Mesenchymal stem cell (in vitro differentiated cells and primary cell): ENCODE results near the gene CACNB1.

ENCODE experiments used
- DNase-seq: peaks from one replicate; pipeline ENCODE4 v3.0.0-alpha.2; 2013
- H2AFZ ChIP-seq: one replicate; pipeline ENCODE4 v1.6.1; 2013; ENCODE audit warnings: low read depth, mild to moderate bottlenecking, control low read depth, inconsistent platforms, low read length, moderate library complexity
- H2AK5ac ChIP-seq: 2 replicates; pipeline ENCODE4 v1.6.1; 2013; ENCODE audit warnings: low read length, moderate library complexity, mild to moderate bottlenecking, inconsistent platforms; ENCODE audit not compliant: severe bottlenecking
- H2BK120ac ChIP-seq: one replicate; pipeline ENCODE4 v1.6.1; 2013; ENCODE audit warnings: low read depth, mild to moderate bottlenecking, inconsistent platforms, low read length, moderate library complexity
- H2BK12ac ChIP-seq, 2 experiments: one replicate each; pipeline ENCODE4 v1.6.1; 2013; ENCODE audit warnings: inconsistent platforms in 2 of 2, low read length in 2 of 2, mild to moderate bottlenecking in 2 of 2, moderate library complexity in 2 of 2, control low read depth in 1 of 2
- H2BK15ac ChIP-seq: one replicate; pipeline ENCODE4 v1.6.1; 2013; ENCODE audit warnings: mild to moderate bottlenecking, low read depth, inconsistent platforms; ENCODE audit not compliant: poor library complexity, severe bottlenecking
- H2BK5ac ChIP-seq: 2 replicates; pipeline ENCODE4 v1.6.1; 2013; ENCODE audit warnings: low read depth, mild to moderate bottlenecking, low read length, control low read depth, inconsistent platforms; ENCODE audit not compliant: poor library complexity, severe bottlenecking
- H3K14ac ChIP-seq, 2 experiments: one replicate each; pipeline ENCODE4 v1.6.1; 2013; ENCODE audit warnings: inconsistent platforms in 2 of 2, low read length in 2 of 2, control low read depth in 1 of 2, mild to moderate bottlenecking in 1 of 2, moderate library complexity in 1 of 2
- H3K18ac ChIP-seq, 2 experiments: one replicate each; pipeline ENCODE4 v1.6.1; 2013; ENCODE audit warnings: inconsistent platforms in 2 of 2, low read length in 2 of 2, control low read depth in 1 of 2, low read depth in 1 of 2, mild to moderate bottlenecking in 1 of 2
- H3K23ac ChIP-seq, 2 experiments: one replicate each; pipeline ENCODE4 v1.6.1; 2013; ENCODE audit warnings: inconsistent platforms in 2 of 2, low read length in 2 of 2, mild to moderate bottlenecking in 2 of 2, moderate library complexity in 2 of 2, control low read depth in 1 of 2
- H3K27ac ChIP-seq: 2 replicates; pipeline ENCODE4 v1.5.1; 2013; ENCODE audit warnings: mild to moderate bottlenecking, moderate library complexity, low read length, control low read depth, inconsistent platforms; ENCODE audit not compliant: poor library complexity, severe bottlenecking
- H3K27me3 ChIP-seq, 2 experiments: 2 replicates each; pipeline versions ENCODE4 v1.6.1 to v1.7.0; 2013; ENCODE audit warnings: low read length in 2 of 2, mild to moderate bottlenecking in 2 of 2, moderate library complexity in 2 of 2, control low read depth in 1 of 2, inconsistent platforms in 1 of 2; ENCODE audit not compliant: control insufficient read depth in 1 of 2, insufficient read depth in 1 of 2
- H3K36me3 ChIP-seq, 2 experiments: 2 replicates each; pipeline versions ENCODE4 v1.6.1 to v1.7.0; 2013; ENCODE audit warnings: low read length in 2 of 2, control low read depth in 1 of 2, inconsistent platforms in 1 of 2, low read depth in 1 of 2, mild to moderate bottlenecking in 1 of 2; ENCODE audit not compliant: insufficient read depth in 2 of 2, control insufficient read depth in 1 of 2
- H3K4ac ChIP-seq, 2 experiments: one replicate each; pipeline ENCODE4 v1.6.1; 2013; ENCODE audit warnings: inconsistent platforms in 2 of 2, low read length in 2 of 2, mild to moderate bottlenecking in 2 of 2, moderate library complexity in 2 of 2, control low read depth in 1 of 2, low read depth in 1 of 2
- H3K4me1 ChIP-seq: 2 replicates; pipeline ENCODE4 v1.6.1; 2013; ENCODE audit warnings: low read depth, low read length, control low read depth; ENCODE audit not compliant: control insufficient read depth, insufficient read depth
- H3K4me2 ChIP-seq: 2 replicates; pipeline ENCODE4 v1.6.1; 2013; ENCODE audit warnings: low read length, mild to moderate bottlenecking, inconsistent platforms; ENCODE audit not compliant: poor library complexity, severe bottlenecking
- H3K4me3 ChIP-seq, 2 experiments: 2 replicates each; pipeline versions ENCODE4 v1.5.1 to v1.7.0; 2013; ENCODE audit warnings: low read length in 2 of 2, mild to moderate bottlenecking in 2 of 2, control low read depth in 1 of 2, low read depth in 1 of 2; ENCODE audit not compliant: insufficient read depth in 1 of 2
- H3K79me1 ChIP-seq: replicated peaks from 2 replicates; pipeline ENCODE4 v1.6.1; 2013; ENCODE audit warnings: mild to moderate bottlenecking, control low read depth, low read length, inconsistent platforms; ENCODE audit not compliant: poor library complexity, severe bottlenecking
- H3K9ac ChIP-seq: 2 replicates; pipeline ENCODE4 v1.7.0; 2013; ENCODE audit warnings: mild to moderate bottlenecking, low read length, moderate library complexity
- H3K9me3 ChIP-seq: 2 replicates; pipeline ENCODE4 v1.7.0; 2013; ENCODE audit warnings: mild to moderate bottlenecking, low read length; ENCODE audit not compliant: control insufficient read depth
- H4K8ac ChIP-seq: one replicate; pipeline ENCODE4 v1.6.1; 2013; ENCODE audit warnings: inconsistent platforms, mild to moderate bottlenecking, low read length, moderate library complexity
- H4K91ac ChIP-seq: one replicate; pipeline ENCODE4 v1.6.1; 2013; ENCODE audit warnings: mild to moderate bottlenecking, low read length, inconsistent platforms
- WGBS: methylation state at CpG from one replicate; pipeline ENCODE4 v1.1.7; 2013; ENCODE audit warnings: mixed read lengths; 5-methylcytosine and 5-hydroxymethylcytosine counted together

The CACNB1 gene

DNA sequence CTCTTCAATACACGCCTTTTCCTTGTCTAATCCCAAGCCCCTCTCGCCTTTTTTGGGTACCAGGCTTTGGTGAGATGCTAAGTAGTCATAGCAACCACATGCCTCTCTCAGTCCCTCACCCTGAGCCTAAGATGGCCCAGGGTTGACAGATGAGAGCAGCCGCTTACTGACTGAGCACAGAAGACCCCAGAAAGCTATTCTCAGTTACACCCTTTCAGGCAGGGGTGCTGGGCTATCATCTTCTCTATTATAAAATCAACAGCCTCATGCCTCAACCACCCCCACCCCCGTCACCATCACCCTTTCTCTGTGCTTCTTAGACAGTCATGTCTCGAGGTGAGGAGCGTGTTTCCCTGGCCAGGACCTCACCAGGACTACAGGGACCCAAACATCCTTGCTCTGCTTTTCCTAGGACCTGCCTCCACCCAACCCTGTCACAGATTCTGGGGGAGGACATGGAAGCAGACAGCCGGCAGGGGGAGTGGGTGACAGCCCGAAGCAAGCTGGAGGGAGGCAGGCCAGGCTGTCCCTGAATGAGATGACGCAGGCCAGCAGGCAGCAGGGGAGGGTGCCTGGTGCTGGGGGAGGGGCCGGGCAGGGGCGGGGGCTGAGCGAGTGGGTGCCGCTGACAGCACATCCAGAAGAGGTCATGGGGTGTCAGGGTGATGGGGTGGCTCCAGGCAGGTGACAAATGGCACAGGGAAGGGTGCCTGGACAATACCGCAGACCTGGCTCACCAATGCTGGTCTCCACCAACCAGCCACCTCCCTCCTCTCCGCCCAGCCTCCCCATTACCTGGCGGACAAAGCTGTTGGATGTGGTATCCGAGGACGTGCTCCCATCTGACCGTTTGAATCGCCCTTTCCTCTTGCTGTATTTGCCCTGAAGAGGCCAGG is 3.1 kb downstream of the CACNB1 start:
- Histone ChIP-seq H2BK15ac (peak overlapping the region; percentile 19), H3K4ac (peak overlapping the region; percentile 25 to 54), H2BK12ac (peak overlapping the region; percentile 60 to 79), H4K91ac (peak overlapping the region; percentile 75), H3K27ac (no peak overlapping the region), H3K18ac (peak overlapping the region; percentile 37 to 40), H2BK120ac (no peak overlapping the region), H3K4me2 (no peak overlapping the region), H3K36me3 (peaks cover 36 to 48% of the 10 kb centered on the region in 2 experiments), H2AFZ (no peak overlapping the region), H3K4me1 (peaks cover 21% of the 10 kb centered on the region), H4K8ac (peak overlapping the region; percentile 76), H3K79me1 (peaks cover 38% of the 10 kb centered on the region), H3K9me3 (no peaks in the 10 kb centered on the region), H2AK5ac (no peak overlapping the region), H3K23ac (peak overlapping the region in 1 of 2 experiments; percentile 34), H3K14ac (no peak overlapping the region), H3K27me3 (no peaks in the 10 kb centered on the region), H3K4me3 (peak overlapping the region in 1 of 2 experiments; percentile 84), H2BK5ac (no peak overlapping the region), H3K9ac (peak overlapping the region; percentile 74)
- 39% methylated on average over 20 of the region's 20 CpGs for WGBS
- peak; percentile 83 for DNase-seq

DNA sequence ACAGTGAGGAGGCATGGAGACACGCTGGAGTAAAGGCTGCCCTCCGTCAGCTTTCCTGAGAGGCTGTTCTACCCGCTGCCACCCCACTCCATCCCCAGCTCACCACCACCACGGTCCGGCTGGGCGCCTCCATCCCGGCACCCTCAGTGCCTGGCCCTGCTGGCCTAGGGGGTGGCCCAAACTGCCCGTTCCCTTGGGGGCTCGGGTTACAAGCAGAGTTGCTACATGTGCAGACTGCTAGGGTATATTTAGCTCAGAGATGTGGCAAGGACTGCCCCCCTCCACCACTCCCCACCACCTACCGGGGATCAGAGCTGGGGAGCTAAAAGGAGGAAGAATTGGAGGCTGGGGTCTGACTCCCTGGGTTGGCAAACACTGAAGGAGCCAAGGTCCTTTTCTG is 4.1 kb downstream of the CACNB1 start:
- Histone ChIP-seq H3K14ac (no peak overlapping the region), H3K4me2 (no peak overlapping the region), H2BK12ac (peak overlapping the region in 1 of 2 experiments; percentile 4), H3K4me1 (peaks cover 21% of the 10 kb centered on the region), H3K9ac (no peak overlapping the region), H3K4ac (no peak overlapping the region), H3K9me3 (no peaks in the 10 kb centered on the region), H3K27ac (no peak overlapping the region), H2BK120ac (no peak overlapping the region), H4K91ac (peak overlapping the region; percentile 8), H3K23ac (no peak overlapping the region), H3K27me3 (no peaks in the 10 kb centered on the region), H2AK5ac (no peak overlapping the region), H3K36me3 (peaks cover 41 to 48% of the 10 kb centered on the region in 2 experiments), H2BK15ac (no peak overlapping the region), H2BK5ac (no peak overlapping the region), H3K18ac (no peak overlapping the region), H2AFZ (no peak overlapping the region), H4K8ac (no peak overlapping the region), H3K4me3 (no peak overlapping the region), H3K79me1 (peaks cover 38% of the 10 kb centered on the region)
- no peak for DNase-seq
- 91% methylated on average over 7 of the region's 10 CpGs for WGBS

DNA sequence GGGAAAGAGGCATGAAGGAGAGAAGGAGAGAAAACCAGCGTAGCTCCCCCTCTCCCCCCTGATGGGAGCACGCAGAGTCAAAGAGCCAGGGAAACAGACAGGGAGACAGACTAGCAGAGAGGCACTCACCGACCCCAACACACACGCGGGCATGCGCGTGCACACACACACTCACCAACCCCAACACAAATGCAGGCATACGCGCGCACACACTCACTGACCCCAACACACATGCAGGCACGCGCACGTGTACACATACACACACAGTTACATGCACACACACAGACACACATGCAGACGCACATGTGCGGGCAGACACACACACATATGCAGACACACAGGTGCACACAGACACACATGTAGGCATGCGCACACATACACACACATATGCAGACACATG is 4.6 kb downstream of the CACNB1 start:
- no peak overlapping the region for H3K23ac ChIP-seq
- no peak overlapping the region for H2BK120ac ChIP-seq
- no peak overlapping the region for H2BK15ac ChIP-seq
- no peak for DNase-seq
- H2AK5ac ChIP-seq, result no peak overlapping the region
- peak overlapping the region in 1 of 2 experiments; percentile 4 for H2BK12ac ChIP-seq
- 97% methylated on average over 15 of the region's 16 CpGs for WGBS
- no peak overlapping the region for H2AFZ ChIP-seq
- no peaks in the 10 kb centered on the region for H3K9me3 ChIP-seq
- no peak overlapping the region for H3K4me2 ChIP-seq
- H3K18ac ChIP-seq, result no peak overlapping the region
- H3K14ac ChIP-seq, result no peak overlapping the region
- H4K91ac ChIP-seq, result peak overlapping the region; percentile 8
- H3K27me3 ChIP-seq, result no peaks in the 10 kb centered on the region
- H4K8ac ChIP-seq, result no peak overlapping the region
- H3K36me3 ChIP-seq, result peaks cover 46 to 49% of the 10 kb centered on the region in 2 experiments
- H3K4ac ChIP-seq, result no peak overlapping the region
- peaks cover 21% of the 10 kb centered on the region for H3K4me1 ChIP-seq
- no peak overlapping the region for H3K27ac ChIP-seq
- H3K9ac ChIP-seq, result no peak overlapping the region
- peaks cover 38% of the 10 kb centered on the region for H3K79me1 ChIP-seq
- H3K4me3 ChIP-seq, result no peak overlapping the region
- H2BK5ac ChIP-seq, result no peak overlapping the region

DNA sequence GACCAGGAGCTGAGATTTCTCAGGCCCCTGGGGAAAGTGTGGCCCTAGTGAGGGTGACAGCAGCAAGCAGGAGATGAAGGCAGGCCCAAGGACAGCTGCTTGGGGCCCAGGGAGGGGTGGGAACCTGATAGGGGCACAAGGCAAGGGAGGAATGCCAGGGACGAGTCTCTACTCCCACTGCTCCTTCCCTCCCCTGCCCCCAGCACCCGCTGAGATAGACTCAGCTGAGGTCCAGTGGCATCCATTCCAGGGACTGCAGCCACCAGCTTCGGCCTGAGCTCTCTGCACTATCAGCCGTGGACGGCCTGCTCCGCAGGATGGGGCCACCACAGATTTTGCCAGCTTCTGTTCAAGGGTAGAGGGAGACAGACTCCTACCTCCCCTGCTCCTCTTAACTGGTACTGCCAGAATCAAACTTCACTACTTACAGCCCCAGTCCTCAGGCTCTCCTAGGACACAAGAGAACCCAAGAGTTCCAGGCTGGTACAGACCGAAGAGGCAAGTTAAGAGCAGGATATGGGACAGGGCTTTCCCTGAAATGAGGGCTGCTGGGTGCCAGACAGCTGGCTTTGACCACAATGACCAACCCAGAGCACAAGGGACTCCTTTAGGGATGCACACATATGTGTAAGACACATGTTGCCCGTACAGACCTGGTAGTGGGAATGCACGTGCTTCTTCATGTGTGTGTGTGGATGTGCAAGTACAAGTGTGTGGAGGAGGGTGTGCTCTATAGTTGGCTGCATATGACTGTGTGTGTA is 5.5 kb downstream of the CACNB1 start:
- Histone ChIP-seq H4K91ac (no peak overlapping the region), H4K8ac (no peak overlapping the region), H2BK15ac (no peak overlapping the region), H3K27ac (no peak overlapping the region), H3K4me2 (no peak overlapping the region), H2BK5ac (no peak overlapping the region), H3K9me3 (no peaks in the 10 kb centered on the region), H3K14ac (no peak overlapping the region), H3K36me3 (peaks cover 56 to 59% of the 10 kb centered on the region in 2 experiments), H3K79me1 (peaks cover 38% of the 10 kb centered on the region), H3K9ac (no peak overlapping the region), H3K4me1 (peaks cover 21% of the 10 kb centered on the region), H2BK12ac (no peak overlapping the region), H3K23ac (no peak overlapping the region), H3K18ac (no peak overlapping the region), H2AK5ac (no peak overlapping the region), H2BK120ac (no peak overlapping the region), H2AFZ (no peak overlapping the region), H3K27me3 (no peaks in the 10 kb centered on the region), H3K4ac (no peak overlapping the region), H3K4me3 (no peak overlapping the region)
- WGBS, result 94% methylated on average over 9 of the region's 9 CpGs
- no peak for DNase-seq
